ENCODE results near the gene GTF3C2. TPM values are rescaled to one million over a fixed set of nuclear protein-coding genes. Genes with fewer than 3 reads are reported as not detected.
"Not testable (repeated sequence)": the region's sequence is repeated elsewhere in the genome, so short reads cannot be mapped to it uniquely, and the experiment has no call there.

The GTF3C2 gene
- total and polyA plus RNA-seq, 8 donors, result 21.2 to 34.3 (median 27.7) TPM

GRCh38 chr2:27322766-27323595 is 33.6 kb downstream of the GTF3C2 start, which contains the start of gene MPV17:
MPV17 (minus strand) TSS chr2:27323097; CDS start chr2:27322517, 580 bp downstream.
- Histone ChIP-seq H3K9me3 (no peaks in the 10 kb centered on the region), H3K27ac (peak within 1 kb of the TSS; percentile 93 to 95 (median 94)), H3K27me3 (no peaks in the 10 kb centered on the region), H3K36me3 (peaks cover 0 to 14% (median 0%) of the 10 kb centered on the region in 3 donors), H3K4me1 (peaks cover 8 to 26% (median 21%) of the 10 kb centered on the region in 3 donors), H3K4me3 (peak within 1 kb of the TSS; percentile 71 to 82 (median 77))
- 0% methylated on average over 39 of the region's 39 CpGs for WGBS, 2 donors
- intact Hi-C loops (cut with DNase I), result no loop called here
- ATAC-seq (peak; percentile 88 to 96 (median 96)), FAIRE-seq (no peak), DNase-seq (peak; percentile 91 to 97 (median 94))
- no peak for TF ChIP-seq CTCF (IDR thresholded peaks at IDR 0.05)

GRCh38 chr2:27322301-27322765 is 34.2 kb downstream of the GTF3C2 start:
- Histone ChIP-seq H3K4me3 (peak overlapping the region; percentile 71 to 82 (median 77)), H3K27me3 (no peaks in the 10 kb centered on the region), H3K4me1 (peaks cover 9 to 29% (median 21%) of the 10 kb centered on the region in 3 donors), H3K27ac (peak overlapping the region; percentile 93 to 95 (median 94)), H3K9me3 (no peaks in the 10 kb centered on the region), H3K36me3 (peaks cover 0 to 10% (median 0%) of the 10 kb centered on the region in 3 donors)
- WGBS, 2 donors, result 2 to 4% methylated on average over 9 to 10 of the region's 10 CpGs
- ATAC-seq (peak; percentile 4 to 36 (median 13)), FAIRE-seq (no peak), DNase-seq (peak in 5 of 6 donors; percentile 32 to 66 (median 48))
- no peak for TF ChIP-seq CTCF (IDR thresholded peaks at IDR 0.05)
- intact Hi-C loops (cut with DNase I), result no loop called here

GRCh38 chr2:27320958-27321543 is 35.5 kb downstream of the GTF3C2 start:
- no peak for FAIRE-seq
- Histone ChIP-seq H3K4me1 (peaks cover 15 to 34% (median 26%) of the 10 kb centered on the region in 3 donors), H3K27ac (peak overlapping the region in 2 of 4 donors; percentile 44 to 94)

GRCh38 chr2:27319839-27320238 is 36.7 kb downstream of the GTF3C2 start:
- not testable (repeated sequence) for FAIRE-seq

More at GRCh38 chr2:27320958-27321543, 35.5 kb downstream of the GTF3C2 start:
- Histone ChIP-seq H3K9me3 (no peaks in the 10 kb centered on the region), H3K36me3 (peaks cover 0 to 5% (median 0%) of the 10 kb centered on the region in 3 donors), H3K27me3 (no peaks in the 10 kb centered on the region), H3K4me3 (peak overlapping the region in 1 of 4 donors; percentile 71)
- DNase-seq, result peak; percentile 75 to 92 (median 86)
- peak in 2 of 4 donors; percentile 6 to 34 for TF ChIP-seq CTCF (IDR thresholded peaks at IDR 0.05)
- intact Hi-C loops (cut with DNase I), result no loop called here
- 39 to 47% methylated on average over 8 of the region's 8 CpGs for WGBS, 2 donors
- ATAC-seq, result peak; percentile 63 to 82 (median 68)

More at GRCh38 chr2:27319839-27320238, 36.7 kb downstream of the GTF3C2 start:
- H3K4me3 ChIP-seq; H3K27me3 ChIP-seq; H3K27ac ChIP-seq; DNase-seq; intact Hi-C loops (cut with DNase I); H3K9me3 ChIP-seq; H3K36me3 ChIP-seq; ATAC-seq: not testable (repeated sequence)
- WGBS, 2 donors, result 92 to 97% methylated on average over 15 of the region's 15 CpGs
- H3K4me1 ChIP-seq, result peaks cover 15 to 34% (median 26%) of the 10 kb centered on the region in 3 donors

Data from pancreas (tissue), 10 donors.